NCI-H146 (cell line): ENCODE data around the gene PDCD2.
A peak's percentile ranks its signal among the peaks of the same experiment; 100 is the strongest.
"Not testable (repeated sequence)": the region's sequence is repeated elsewhere in the genome, so short reads cannot be mapped to it uniquely, and the experiment has no call there.

ENCODE experiments used
- DNase-seq: peaks from one replicate; lab custom pipeline; 2025; lab: John Stamatoyannopoulos, UW

Gene PDCD2

GRCh38 chr6:170552765-170553533, 31.5 kb downstream of the PDCD2 start, which contains the start of gene PSMB1:
Gene PSMB1, minus strand, starts transcription at chr6:170553307. Its CDS starts 65 bp downstream, at chr6:170553242.
- peak; percentile 98 for DNase-seq

- no peak for DNase-seq
Observed at GRCh38 chr6:170545405-170545804, 39.0 kb downstream of the PDCD2 start.

GRCh38 chr6:170542031-170542719, 42.3 kb downstream of the PDCD2 start:
- DNase-seq, result no peak

GRCh38 chr6:170537329-170537728, 47.1 kb downstream of the PDCD2 start:
- DNase-seq, result no peak

- DNase-seq, result no peak
Observed at GRCh38 chr6:170536671-170537070, 47.8 kb downstream of the PDCD2 start.

- no peak for DNase-seq
Observed at GRCh38 chr6:170535004-170535403, 49.4 kb downstream of the PDCD2 start.

GRCh38 chr6:170533792-170534191, 50.6 kb downstream of the PDCD2 start:
- DNase-seq, result no peak

- no peak for DNase-seq
Observed at GRCh38 chr6:170532867-170533488, 51.5 kb downstream of the PDCD2 start.

- DNase-seq, result peak; percentile 79
Observed at GRCh38 chr6:170529839-170530469, 54.5 kb downstream of the PDCD2 start.

GRCh38 chr6:170527995-170528394, 56.4 kb downstream of the PDCD2 start:
- not testable (repeated sequence) for DNase-seq

GRCh38 chr6:170525795-170526194, 58.6 kb downstream of the PDCD2 start:
- DNase-seq, result no peak
